ENCODE data around the gene UCK2. TPM values are rescaled to one million over a fixed set of nuclear protein-coding genes. Genes with fewer than 3 reads are reported as not detected.

Gene UCK2
- total and polyA plus RNA-seq, 2 experiments from 2014 or later: 101 to 149 TPM

- peaks cover 20% of the 10 kb centered on the region for H3K27me3 Mint-ChIP-seq (ENCODE audit: insufficient read depth, low read depth, poor library complexity)
- H3K9me3 Mint-ChIP-seq: peaks cover 3% of the 10 kb centered on the region; the same call in 2 of the 3 replicates
- Histone ChIP-seq H3K36me3 (ENCODE audit: insufficient read depth) (no peaks in the 10 kb centered on the region), H3K4me1 (ENCODE audit: insufficient read depth) (peaks cover 56% of the 10 kb centered on the region), H3K27me3 (ENCODE audit: insufficient read depth) (no peaks in the 10 kb centered on the region), H3K9me2 (ENCODE audit: insufficient read depth) (0 out of 2 replicates have a peak, but pooled peaks cover 7% of the 10 kb centered on the region), H3K4me2 (no peak overlapping the region), H4K20me1 (replicated peaks; ENCODE audit: insufficient read depth) (peaks cover 51% of the 10 kb centered on the region), H3F3A (replicated peaks; ENCODE audit: low read depth) (no peaks in the 10 kb centered on the region), H2AFZ (no peak overlapping the region), H3K4me3 (no peak overlapping the region), H3K79me2 (replicated peaks; ENCODE audit: insufficient read depth) (peaks cover 81% of the 10 kb centered on the region), H3K27ac (ENCODE audit: low read depth) (no peak overlapping the region)
- no peak overlapping the region for H3K27ac Mint-ChIP-seq
- peaks cover 42% of the 10 kb centered on the region for H3K4me1 Mint-ChIP-seq
- H3K36me3 Mint-ChIP-seq (ENCODE audit: low read depth): peaks cover 26% of the 10 kb centered on the region
- no peak for DNase-seq (ENCODE audit: low spot score)
- no peak overlapping the region; the same call in 2 of the 3 replicates for H3K4me3 Mint-ChIP-seq
- ATAC-seq: no peak
- TF ChIP-seq CTCF (conservative IDR thresholded peaks at IDR 0.05; ENCODE audit: low read depth in 2 of 2): no peak
- TF ChIP-seq REST (IDR thresholded peaks at IDR 0.05; ENCODE audit: unreplicated experiment): no peak
- TF ChIP-seq ZNF462 (CRISPR knock-in tag; IDR thresholded peaks at IDR 0.05): no peak
- TF ChIP-seq POLR2AphosphoS5 (IDR thresholded peaks at IDR 0.05; ENCODE audit: low read depth): no peak
- no peak for TF ChIP-seq JUNB (IDR thresholded peaks at IDR 0.05; ENCODE audit: unreplicated experiment)
- TF ChIP-seq EZH2 (IDR thresholded peaks at IDR 0.05; ENCODE audit: low read depth, unreplicated experiment): no peak
- no peak for TF ChIP-seq EZH2phosphoT487 (IDR thresholded peaks at IDR 0.05; ENCODE audit: unreplicated experiment)
- TF ChIP-seq ZNF114 (CRISPR knock-in tag; IDR thresholded peaks at IDR 0.05): no peak
These were observed 3.7 kb downstream of the UCK2 start for GRCh38 chr1:165831146-165831545.
